SIG-M5 treated with dmso at 0.1 percent for 504 hours (cell line): ENCODE measurements around the gene NEDD4L.

Experiments
- DNase-seq: peaks from one replicate; lab custom pipeline; 2025; ENCODE audit not compliant: unreplicated experiment; lab: John Stamatoyannopoulos, UW

The NEDD4L gene

DNA sequence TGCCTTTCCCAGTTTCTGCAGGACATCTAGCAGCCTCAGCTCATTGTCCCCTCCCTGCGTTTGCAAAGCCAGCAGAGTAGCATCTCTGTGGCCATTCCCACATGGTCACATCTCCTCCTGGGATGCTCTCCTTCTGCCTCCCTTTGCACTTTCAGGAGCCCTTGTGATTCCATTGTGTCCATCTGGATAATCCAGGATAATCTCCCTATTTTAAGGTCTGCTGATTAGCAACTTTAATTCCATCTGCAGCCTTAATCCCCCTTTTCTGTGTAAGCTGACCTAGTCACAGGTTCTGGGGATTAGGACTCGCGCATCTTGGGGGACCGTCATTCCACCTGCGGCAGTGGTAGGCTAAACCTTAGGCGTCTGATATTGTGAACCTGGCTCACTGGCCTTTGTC, 70.7 kb downstream of the NEDD4L start:
- DNase-seq, result no peak

GRCh38 chr18:58116818-58117217, 72.8 kb downstream of the NEDD4L start:
- DNase-seq, result no peak

- no peak for DNase-seq
Measured at GRCh38 chr18:58117786-58118403, 73.9 kb downstream of the NEDD4L start.

DNA sequence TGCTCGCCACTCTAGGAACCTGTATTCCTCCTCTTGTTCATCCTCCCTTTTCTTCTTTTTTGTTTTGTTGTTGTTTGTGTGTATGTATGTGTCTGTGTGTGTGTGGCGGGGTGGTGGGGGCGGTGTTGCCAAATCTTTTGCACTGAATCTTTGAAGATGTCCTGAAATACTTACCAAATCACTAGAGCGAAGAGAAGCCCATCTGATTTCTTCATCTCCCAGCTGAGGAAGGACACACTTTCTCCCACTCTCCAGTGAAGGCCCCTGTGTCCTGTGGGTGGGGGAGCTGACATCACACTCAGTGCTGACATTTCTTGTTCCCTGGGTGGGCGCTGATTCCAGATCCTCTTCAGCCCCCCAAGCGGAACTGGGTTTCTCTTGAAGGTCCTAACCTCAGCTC, 74.5 kb downstream of the NEDD4L start:
- DNase-seq, result no peak

- DNase-seq, result no peak
Measured at GRCh38 chr18:58119819-58120218, 75.8 kb downstream of the NEDD4L start.

- no peak for DNase-seq
Measured at GRCh38 chr18:58124475-58124874, 80.4 kb downstream of the NEDD4L start.

DNA sequence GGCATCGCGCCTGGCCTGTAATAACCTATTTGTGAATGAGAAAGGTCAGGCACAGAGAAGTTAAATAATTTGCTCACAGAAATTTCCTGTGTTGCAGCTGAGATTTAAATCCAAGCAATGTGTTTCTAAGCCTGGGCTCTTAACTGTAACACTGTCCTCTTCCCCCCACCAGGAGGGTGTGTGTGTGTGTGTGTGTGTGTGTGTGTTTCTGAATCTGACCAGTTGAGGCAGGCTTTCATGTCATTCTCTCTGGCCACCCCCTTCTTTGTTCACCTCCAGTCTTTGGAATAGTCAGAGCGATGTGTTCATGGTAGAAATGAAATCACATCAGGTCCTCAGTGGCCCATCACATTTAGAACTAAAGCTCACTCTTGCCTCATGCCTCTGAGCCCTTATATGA, 81.2 kb downstream of the NEDD4L start:
- DNase-seq, result no peak

GRCh38 chr18:58125756-58126155, 81.7 kb downstream of the NEDD4L start:
- DNase-seq, result no peak

DNA sequence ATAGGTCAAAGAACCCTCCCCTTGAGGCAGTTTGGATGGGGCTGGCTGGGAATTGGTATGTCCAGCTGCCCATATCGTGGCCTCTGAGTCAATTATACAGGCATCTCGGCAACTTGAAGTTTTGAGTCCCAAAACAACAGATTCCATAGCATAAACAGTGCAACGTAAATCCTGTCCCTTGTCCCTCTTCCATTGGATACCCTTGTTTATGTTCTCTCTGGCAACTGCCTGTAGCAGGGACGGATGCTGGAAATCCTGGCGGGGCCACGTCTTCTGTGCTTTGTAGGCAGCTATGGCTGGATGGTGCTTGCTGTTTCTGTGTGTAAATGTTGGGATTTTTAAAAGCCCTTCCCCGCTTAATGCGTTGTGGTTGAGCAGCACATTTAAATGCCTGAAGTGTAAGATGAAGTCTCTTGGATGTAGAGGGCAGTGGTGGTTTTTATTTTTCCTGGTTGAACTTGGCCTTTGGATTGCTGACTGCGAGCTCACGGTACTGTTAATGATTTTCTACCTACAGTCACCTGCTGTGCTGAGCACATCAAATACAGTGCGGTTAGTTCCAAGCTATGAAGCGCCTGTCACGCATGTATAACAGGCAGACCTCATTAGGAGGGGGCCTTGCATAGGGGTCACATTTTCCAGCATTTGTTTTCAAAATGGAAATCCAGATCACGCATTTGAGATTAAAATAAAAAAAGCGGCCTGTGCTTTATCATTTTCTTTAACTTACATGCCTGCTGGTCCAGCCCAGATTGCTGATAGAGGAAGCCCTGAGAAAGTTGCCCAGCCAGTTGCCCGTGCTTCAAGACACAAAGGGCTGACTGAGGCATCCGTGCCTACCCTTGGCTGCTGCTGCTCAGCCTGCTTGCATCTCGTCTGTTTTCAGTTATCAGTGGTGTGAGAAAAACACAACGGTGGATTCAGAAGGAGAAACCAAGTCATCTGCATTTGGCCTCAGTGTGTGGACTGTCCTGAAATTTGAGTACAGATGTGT, 84.7 kb downstream of the NEDD4L start:
- no peak for DNase-seq

DNA sequence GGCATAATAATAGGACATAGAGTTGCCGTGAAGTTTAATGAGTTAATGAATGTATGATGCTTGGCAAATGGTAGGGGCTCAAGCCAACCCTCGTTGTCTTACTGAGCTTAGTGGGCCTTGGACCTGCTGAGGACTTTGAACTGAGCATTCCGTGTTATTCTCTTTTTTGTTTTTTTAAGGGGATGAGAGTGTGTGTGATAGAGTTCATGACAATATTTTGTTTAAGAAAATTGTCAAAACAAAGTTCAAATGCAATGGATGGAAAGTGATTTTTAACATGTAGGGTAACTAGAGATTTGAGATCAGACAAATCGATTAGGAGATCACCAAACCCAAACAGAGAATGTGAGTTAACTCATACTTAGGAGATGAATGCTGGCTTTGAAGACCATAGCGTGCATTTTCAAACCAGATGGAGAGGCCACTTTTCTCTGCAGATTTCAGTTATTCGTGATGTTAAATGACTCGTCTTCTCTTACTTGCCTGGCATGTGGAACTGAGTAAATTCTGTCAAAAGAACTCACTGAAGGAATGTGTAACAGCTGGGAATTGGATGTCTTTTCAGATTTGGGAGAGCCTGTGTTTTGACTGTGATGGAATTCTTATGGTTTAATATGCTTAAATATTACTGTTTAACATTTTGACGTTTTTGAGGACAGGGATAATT, 88.7 kb downstream of the NEDD4L start:
- no peak for DNase-seq

DNA sequence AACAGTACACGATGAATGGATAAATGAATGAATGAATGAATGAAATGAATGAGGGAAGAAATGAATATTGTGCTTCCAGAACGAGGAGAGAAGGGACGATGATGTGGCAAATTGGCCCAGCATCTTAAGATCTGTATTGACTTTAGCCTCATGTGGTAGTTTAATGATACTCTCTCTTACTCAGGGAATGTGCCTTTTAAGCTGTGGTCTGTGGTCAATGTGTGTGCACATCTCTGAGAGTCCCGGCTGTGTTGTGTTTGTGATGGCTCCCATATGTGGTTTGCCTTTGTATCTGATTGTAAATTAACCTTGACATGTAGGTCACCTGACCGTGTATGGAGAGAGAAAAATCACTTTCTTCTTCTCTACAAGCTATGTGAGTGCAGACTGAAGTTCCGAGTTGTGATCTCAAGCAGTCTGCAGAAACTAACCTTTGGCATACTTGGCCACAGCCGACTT, 91.2 kb downstream of the NEDD4L start:
- DNase-seq, result no peak

DNA sequence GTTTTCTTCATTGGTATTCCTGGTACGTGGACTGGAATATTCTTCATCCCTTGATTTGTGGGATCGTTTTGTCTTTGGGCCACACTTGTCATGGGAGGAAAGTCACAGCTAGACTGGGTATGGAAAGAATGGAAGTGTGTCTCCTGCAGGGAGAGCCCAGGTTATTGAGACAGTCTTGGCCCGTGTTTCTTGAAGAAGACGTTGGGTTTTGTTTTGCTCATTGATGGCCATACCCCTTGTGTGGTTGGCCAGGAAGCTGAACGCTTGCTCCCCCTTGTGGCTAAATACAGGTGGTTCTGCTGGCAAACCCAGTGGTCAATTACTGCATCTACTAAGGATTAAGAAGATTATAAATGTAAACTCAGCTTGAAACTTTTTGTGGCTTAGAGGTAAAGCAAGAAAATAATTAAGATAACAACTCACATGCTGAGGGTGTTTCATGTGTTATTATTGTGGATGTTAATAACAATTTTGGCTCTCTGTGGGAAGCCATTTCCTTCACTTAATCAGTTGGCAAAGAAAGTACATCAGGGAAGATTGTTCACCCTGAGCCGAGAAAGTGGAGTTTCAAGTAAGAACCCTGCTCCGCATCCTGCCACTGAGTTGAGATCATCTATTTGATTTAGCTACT, 91.8 kb downstream of the NEDD4L start:
- peak; percentile 72 for DNase-seq

GRCh38 chr18:58136879-58137278, 92.9 kb downstream of the NEDD4L start:
- no peak for DNase-seq

GRCh38 chr18:58139459-58140386, 95.7 kb downstream of the NEDD4L start:
- no peak for DNase-seq

DNA sequence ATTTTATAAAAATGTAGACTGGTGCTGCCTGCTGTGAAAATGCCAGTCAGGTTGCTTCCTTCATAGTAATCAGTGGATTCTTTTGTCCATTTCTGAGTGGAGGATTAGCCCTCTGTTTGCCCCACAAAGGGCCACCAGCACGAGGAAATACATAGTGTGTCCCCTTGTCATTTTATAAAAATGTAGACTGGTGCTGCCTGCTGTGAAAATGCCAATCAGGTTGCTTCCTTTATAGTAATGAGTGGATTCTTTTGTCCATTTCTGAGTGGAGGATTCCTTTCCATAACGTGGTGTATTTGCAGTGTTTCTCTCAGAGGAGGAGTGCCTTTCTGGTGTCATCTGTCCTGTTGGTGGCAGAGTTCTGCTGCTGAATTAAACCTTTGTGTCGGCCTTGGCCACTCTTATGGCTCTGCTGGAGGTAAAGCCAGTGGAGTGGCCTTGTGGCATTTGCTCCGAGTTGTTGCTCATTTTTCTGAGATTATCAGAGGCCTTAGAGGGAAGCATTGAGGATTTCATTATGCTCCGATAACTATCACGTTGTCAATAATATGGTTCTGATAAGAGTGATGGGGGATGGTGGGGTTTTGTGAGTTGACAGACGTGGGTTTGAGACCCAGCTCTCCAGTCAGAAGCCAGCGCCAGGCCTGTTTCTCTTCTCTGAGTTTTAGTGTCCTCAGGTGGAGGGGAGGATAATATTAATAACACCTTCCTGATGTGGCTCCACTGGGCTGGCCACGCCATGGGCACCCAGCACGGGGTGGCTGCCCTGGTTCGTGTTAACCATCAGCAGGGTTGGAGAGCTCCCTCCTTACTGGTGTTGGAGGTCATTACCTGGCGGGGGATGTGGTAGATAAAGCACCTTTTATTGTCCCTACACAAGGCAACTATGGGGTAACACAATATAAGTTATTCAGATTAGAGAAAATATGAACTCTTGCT, 96.6 kb downstream of the NEDD4L start:
- no peak for DNase-seq

GRCh38 chr18:58143386-58143785, 99.4 kb downstream of the NEDD4L start:
- no peak for DNase-seq

DNA sequence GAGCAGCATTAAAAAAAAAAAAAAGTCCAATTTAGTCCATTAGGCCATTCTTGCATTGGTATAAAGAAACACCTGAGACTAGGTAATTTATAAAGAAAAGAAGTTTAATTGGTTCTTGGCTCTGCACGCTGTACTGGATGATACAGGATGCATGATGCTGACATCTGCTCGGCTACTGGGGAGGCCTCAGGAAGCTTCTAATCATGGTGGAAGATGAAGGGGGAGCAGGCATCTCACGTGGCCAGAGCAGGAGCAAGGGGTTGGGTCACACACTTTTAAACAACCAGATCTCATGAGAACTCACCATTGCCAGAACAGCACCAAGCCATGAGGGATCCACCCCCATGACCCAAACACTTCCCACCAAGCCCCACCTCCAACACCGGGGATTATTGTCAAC, 100.1 kb downstream of the NEDD4L start:
- DNase-seq, result no peak

DNA sequence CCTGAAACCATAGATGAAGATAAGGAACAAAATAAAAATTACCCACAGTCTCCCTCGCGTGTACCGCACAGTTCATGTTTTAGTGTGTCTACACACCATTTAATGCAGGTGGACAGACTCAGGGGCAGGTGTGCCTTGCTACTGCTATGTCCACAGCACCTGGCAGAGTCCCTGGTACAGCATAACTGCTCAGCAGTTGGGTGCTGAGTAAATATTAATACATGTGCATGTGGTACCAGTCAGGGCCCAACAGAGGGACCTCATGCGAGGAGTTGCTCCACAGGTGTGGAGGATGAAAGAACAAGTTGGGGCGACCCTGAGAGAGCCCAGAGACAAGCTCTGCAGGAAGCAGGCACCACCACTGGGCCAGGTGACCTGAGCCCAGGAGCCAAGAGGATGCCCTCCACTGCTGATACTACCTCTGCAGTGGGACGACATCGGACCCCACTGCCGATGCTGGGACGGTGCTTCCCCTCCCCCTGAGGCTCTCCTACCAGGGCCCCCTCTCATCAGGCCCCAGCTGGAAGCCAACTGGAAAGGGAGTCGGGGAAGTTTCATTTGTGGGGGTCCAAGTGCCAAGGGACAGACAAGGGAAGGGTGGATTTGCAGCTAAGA, 100.8 kb downstream of the NEDD4L start:
- DNase-seq, result no peak

DNA sequence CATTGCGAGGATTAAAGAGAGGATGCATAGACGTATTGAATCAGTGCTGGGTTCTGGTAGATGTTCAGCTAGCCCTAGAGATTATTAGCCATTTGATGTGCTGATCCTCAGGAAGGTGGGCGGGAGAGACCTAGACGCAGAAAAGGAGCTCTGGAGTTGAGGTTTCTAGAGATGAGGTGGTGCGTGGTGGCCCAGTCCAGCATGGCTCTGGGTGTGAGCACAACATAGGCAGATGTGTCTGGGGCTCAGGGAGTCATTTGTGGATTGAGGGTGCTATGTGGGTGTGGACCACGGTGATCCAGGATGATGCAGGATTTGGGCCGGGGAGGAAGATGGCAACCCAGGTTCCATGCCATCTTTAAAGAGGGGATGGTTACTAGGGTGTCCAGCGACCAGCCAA, 102.1 kb downstream of the NEDD4L start:
- no peak for DNase-seq
